Choroid plexus epithelial cell (primary cell): ENCODE measurements around the gene XRCC2.
"Not testable (repeated sequence)": the region's sequence is repeated elsewhere in the genome, so short reads cannot be mapped to it uniquely, and the experiment has no call there.

Experiments used
- DNase-seq: peaks from one replicate; pipeline ENCODE4 v3.0.0-alpha.2; 2010; ENCODE audit warnings: low read depth
- H3K4me3 ChIP-seq: 2 replicates; pipeline ENCODE4 v1.5.1; 2011; ENCODE audit warnings: low read depth, mild to moderate bottlenecking, control low read depth, low read length, moderate library complexity
- TF ChIP-seq, protein P1 (sequence below): conservative IDR thresholded peaks from 2 replicates; pipeline ENCODE4 v1.5.1; 2011; ENCODE audit warnings: low read depth, mild to moderate bottlenecking, control low read depth, inconsistent platforms, low read length, moderate library complexity

The XRCC2 gene

DNA sequence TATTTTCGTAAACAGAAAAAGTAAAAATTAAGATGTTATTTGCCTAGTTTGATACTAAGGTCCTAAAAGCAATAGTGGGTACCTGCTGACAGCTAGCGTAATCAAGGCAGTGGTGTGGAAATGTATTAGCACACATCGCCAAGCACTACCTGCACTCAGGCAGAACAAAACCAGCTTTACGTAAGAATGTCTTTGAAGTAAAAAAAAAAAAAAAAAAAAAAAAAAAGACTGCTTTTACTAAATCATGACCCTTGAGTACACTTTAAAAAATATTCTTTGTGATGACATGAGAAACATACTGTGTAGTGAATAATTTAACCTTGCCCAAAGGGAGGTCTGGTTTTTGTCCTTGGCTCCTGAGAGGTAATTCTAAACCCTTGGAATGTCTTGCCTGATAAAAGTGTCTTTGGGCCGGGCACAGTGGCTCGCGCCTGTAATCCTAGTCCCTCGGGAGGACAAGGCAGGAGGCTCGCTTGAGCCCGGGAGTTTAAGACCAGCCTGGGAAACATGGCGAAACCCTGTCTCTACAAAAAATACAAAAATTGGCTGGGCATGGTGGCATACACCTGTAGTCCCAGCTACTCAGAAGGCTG is 12.7 kb downstream of the XRCC2 start:
- TF ChIP-seq, protein P1, sequence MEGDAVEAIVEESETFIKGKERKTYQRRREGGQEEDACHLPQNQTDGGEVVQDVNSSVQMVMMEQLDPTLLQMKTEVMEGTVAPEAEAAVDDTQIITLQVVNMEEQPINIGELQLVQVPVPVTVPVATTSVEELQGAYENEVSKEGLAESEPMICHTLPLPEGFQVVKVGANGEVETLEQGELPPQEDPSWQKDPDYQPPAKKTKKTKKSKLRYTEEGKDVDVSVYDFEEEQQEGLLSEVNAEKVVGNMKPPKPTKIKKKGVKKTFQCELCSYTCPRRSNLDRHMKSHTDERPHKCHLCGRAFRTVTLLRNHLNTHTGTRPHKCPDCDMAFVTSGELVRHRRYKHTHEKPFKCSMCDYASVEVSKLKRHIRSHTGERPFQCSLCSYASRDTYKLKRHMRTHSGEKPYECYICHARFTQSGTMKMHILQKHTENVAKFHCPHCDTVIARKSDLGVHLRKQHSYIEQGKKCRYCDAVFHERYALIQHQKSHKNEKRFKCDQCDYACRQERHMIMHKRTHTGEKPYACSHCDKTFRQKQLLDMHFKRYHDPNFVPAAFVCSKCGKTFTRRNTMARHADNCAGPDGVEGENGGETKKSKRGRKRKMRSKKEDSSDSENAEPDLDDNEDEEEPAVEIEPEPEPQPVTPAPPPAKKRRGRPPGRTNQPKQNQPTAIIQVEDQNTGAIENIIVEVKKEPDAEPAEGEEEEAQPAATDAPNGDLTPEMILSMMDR, result no peak
- no peak overlapping the region for H3K4me3 ChIP-seq
- DNase-seq, result no peak

DNA sequence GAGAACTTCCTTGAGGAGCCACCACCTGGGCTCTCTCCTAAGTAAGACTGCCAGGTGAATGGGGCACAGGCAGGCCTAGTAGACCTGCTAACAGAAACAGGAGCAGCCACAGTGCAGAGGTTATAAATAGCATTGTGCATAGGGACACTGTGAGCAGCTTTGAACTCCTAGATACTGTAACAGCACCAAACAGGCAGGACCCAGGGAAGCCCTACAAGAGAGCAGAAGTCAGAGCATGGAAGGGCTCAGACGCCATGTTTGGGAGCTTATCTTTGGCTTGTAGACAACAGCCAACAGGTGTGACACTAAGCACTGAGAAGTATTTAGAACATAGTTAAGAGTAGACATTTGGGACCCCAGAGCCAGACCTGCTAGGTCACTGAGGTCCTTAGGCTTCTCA is 14.5 kb downstream of the XRCC2 start:
- TF ChIP-seq, protein P1, result no peak
- H3K4me3 ChIP-seq, result no peak overlapping the region
- no peak for DNase-seq

DNA sequence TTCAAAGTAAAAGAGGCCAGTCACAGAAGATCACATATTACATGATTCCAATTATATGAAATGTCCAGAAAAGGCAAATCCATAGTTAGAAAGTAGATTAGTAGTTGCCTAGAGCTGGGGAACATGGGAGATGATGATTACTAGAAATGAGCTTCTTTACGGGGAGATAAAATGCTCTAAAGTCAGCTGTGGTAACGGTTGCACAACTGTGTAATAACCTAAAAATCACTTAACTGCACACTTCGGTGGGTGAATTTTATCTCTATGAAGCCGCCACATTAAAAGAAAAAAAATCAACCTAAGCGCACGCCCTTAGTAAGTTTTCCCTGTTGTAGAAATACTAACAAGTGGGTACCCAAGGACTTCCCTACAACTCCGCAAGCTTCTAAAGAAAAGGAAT is 15.9 kb downstream of the XRCC2 start:
- no peak overlapping the region for H3K4me3 ChIP-seq
- TF ChIP-seq, protein P1, result no peak
- DNase-seq, result no peak

DNA sequence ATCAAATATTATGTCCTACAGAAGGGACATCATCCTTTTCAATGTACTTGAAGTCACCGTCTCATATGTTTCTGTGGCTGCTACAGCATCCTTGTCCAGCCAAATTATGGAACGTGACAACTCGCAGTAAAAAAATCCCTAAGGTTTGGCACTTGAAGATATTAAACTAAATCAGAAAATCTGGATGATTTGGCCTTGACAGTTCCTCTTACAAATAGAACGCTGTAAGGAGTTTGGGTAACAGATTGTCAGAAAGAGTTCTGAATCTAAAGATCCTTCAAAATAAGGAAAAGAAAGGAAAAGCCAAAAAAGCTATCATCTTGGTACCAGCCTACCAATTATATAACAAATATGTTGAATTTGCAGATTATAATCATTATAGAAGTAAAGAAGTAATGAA is 21.0 kb downstream of the XRCC2 start:
- H3K4me3 ChIP-seq, result no peak overlapping the region
- no peak for DNase-seq
- TF ChIP-seq, protein P1, result no peak

DNA sequence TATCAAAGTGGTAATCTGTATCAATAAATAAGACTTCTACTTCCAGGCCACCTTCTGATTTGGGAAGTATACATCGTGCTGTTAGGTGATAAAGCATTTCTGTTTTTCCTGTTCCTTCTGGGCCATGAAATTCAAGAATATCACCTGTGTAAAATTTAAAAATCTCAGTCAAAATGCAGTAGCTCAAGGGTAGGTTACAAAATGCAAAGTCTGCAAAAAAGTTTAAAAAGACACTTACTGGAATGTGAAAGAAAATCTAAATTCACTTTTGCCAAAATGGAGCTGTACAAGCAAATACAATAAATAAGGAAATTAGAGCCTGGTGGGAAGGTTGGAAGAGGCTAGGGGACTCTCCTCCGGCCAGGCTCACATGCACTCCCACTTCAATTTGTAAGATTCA is 26.7 kb downstream of the XRCC2 start:
- no peak for DNase-seq
- TF ChIP-seq, protein P1, result no peak
- H3K4me3 ChIP-seq, result no peak overlapping the region

DNA sequence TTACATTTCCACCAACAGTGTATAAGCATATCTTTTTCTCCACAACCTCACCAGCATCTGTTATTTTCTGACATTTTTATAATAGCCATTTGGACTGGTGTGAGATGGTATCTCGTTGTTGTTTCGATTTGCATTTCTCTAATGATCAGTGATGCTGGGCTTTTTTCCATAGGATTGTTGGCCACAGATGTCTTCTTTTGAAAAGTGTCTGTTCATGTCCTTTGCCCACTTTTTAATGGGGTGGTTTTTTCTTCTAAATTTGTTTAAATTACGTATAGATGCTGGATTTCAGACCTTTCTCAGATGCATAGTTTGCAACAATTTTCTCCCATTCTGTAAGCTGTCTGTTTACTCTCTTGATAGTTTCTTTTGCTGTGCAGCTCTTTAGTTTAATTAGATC is 28.9 kb downstream of the XRCC2 start:
- no peak for DNase-seq
- TF ChIP-seq, protein P1, result no peak

DNA sequence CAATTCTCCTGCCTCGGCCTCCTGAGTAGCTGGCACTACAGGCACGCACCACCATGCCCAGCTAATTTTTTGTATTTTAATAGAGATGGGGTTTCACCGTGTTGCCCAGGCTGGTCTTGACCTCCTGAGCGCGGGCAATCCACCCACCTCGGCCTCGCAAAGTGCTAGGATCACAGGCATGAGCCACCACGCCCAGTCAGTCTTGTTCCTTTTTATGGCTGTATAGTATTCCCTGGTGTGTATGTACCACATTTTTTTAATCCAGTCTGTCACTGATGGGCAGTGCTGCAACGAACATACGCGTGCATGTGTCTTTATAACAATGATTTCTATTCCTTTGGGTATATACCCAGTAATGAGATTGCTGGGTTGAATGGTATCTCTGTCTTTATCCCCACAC is 29.4 kb downstream of the XRCC2 start:
- H3K4me3 ChIP-seq, DNase-seq: not testable (repeated sequence)

More for the DNA sequence above, 28.9 kb downstream of the XRCC2 start:
- no peak overlapping the region for H3K4me3 ChIP-seq
